ENCODE results near the gene RGS12. TPM values are rescaled to one million over a fixed set of nuclear protein-coding genes. Genes with fewer than 3 reads are reported as not detected.

RGS12 gene
- polyA plus RNA-seq, 1 of the 3 experiments (the other 2 are of a cell fraction) = 18.4 TPM

- H3F3A ChIP-seq (replicated peaks; ENCODE audit: insufficient read depth) = no peaks in the 10 kb centered on the region
- H3K4me1 ChIP-seq (ENCODE audit: control insufficient read depth in 1 of 2, insufficient read depth in 2 of 2, low read depth in 1 of 2, low read length in 1 of 2) = no peaks in the 10 kb centered on the region
- no peaks in the 10 kb centered on the region for H4K20me1 ChIP-seq (ENCODE audit: insufficient read depth)
- no peak overlapping the region for H3K9ac ChIP-seq
- H2AFZ ChIP-seq (ENCODE audit: low read depth) = no peak overlapping the region
- no peak overlapping the region for H3K27ac ChIP-seq (ENCODE audit: low read depth in 2 of 2, low read length in 1 of 2)
- no peak for TF ChIP-seq IRF3 (IDR thresholded peaks at IDR 0.05; ENCODE audit: low read depth, low read length)
- TF ChIP-seq SIN3A (IDR thresholded peaks at IDR 0.05; ENCODE audit: borderline replicate concordance, low read depth, low read length) = no peak
- TF ChIP-seq POLR2AphosphoS5 (IDR thresholded peaks at IDR 0.05; ENCODE audit: low read depth, low read length) = no peak
- TF ChIP-seq FOSL2 (IDR thresholded peaks at IDR 0.05; ENCODE audit: borderline replicate concordance, low read depth) = no peak
- TF ChIP-seq NRF1 (IDR thresholded peaks at IDR 0.05; ENCODE audit: low read depth, low read length) = no peak
- TF ChIP-seq TAF1 (IDR thresholded peaks at IDR 0.05; ENCODE audit: borderline replicate concordance, low read depth, low read length) = no peak
- TF ChIP-seq PBX3 (IDR thresholded peaks at IDR 0.05) = no peak
- TF ChIP-seq USF1 (IDR thresholded peaks at IDR 0.05; ENCODE audit: borderline replicate concordance, low read depth) = no peak
- no peak for TF ChIP-seq NFIC (IDR thresholded peaks at IDR 0.05; ENCODE audit: borderline replicate concordance)
- TF ChIP-seq, protein P1, sequence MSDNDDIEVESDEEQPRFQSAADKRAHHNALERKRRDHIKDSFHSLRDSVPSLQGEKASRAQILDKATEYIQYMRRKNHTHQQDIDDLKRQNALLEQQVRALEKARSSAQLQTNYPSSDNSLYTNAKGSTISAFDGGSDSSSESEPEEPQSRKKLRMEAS (IDR thresholded peaks at IDR 0.05; ENCODE audit: low read depth) = no peak
- TF ChIP-seq CTCF (IDR thresholded peaks at IDR 0.05) = no peak
- no peak for TF ChIP-seq FOXM1 (IDR thresholded peaks at IDR 0.05; ENCODE audit: low read depth)
- no peak for TF ChIP-seq SMC3 (IDR thresholded peaks at IDR 0.05; ENCODE audit: low read depth, low read length)
- TF ChIP-seq JUND (IDR thresholded peaks at IDR 0.05) = no peak
- no peak for TF ChIP-seq MEF2A (IDR thresholded peaks at IDR 0.05; ENCODE audit: borderline replicate concordance, low read depth)
- TF ChIP-seq GATA2 (CRISPR knock-in tag; IDR thresholded peaks at IDR 0.05) = no peak
- no peak for TF ChIP-seq RFX5 (IDR thresholded peaks at IDR 0.05; ENCODE audit: low read length)
- no peak for TF ChIP-seq RXRA (IDR thresholded peaks at IDR 0.05; ENCODE audit: borderline replicate concordance, low read depth)
- no peak for TF ChIP-seq FOXJ3 (CRISPR knock-in tag; IDR thresholded peaks at IDR 0.05)
- H3K36me3 ChIP-seq (replicated peaks in 1 of 2; ENCODE audit: control insufficient read depth in 1 of 2, insufficient read depth in 2 of 2, low read length in 1 of 2) = no peaks in the 10 kb centered on the region
- no peak overlapping the region for H3K4me3 ChIP-seq (ENCODE audit: low read depth in 2 of 2, low read length in 1 of 2)
- WGBS (ENCODE audit: low lambda C conversion rate) = 81% methylated on average over 14 of the region's 14 CpGs
- no peaks in the 10 kb centered on the region for H3K79me2 ChIP-seq (ENCODE audit: insufficient read depth)
- H3K9me3 ChIP-seq = peaks cover 3% of the 10 kb centered on the region; the same call in 1 of the 2 replicates
- no peaks in the 10 kb centered on the region for H3K27me3 ChIP-seq (ENCODE audit: insufficient read depth)
- CTCF ChIA-PET = no interaction called here
- POLR2A ChIA-PET = no interaction called here
- no peak for DNase-seq
- no peak overlapping the region for H3K4me2 ChIP-seq
- no peaks in the 10 kb centered on the region for H3K9me2 ChIP-seq
These were observed 21.7 kb upstream of the RGS12 start for GRCh38 chr4:3271131-3271530.

Data from SK-N-SH (cell line).